ENCODE data around the gene AGFG1. TPM values are rescaled to one million over a fixed set of nuclear protein-coding genes. Genes with fewer than 3 reads are reported as not detected.

Gene AGFG1
- total RNA-seq, 1 donor from 2014 or later = 75.1 TPM

DNA sequence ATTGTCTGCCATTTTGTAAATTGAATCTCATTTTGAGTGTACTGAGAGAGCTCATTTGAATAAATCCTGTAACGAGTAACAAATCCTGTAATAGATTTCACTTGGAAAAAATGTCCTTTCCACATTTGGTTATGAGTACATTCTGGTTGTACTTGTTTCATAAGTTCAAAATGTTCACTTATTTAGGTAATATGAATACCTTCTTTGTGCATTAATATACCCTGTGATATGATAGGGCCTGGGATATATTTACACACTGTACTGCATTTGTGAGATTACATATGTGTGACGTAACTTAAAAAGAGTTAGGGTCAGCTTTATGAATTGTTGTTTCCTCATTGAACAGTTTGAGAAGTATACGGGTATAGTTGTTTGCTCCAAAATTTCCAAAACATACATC, 16.1 kb downstream of the AGFG1 start:
- H3K27me3 ChIP-seq (ENCODE audit: control insufficient read depth, insufficient read depth, low read length) = no peaks in the 10 kb centered on the region
- DNase-seq (ENCODE audit: low read depth) = no peak
- no peaks in the 10 kb centered on the region for H3K36me3 ChIP-seq (ENCODE audit: control insufficient read depth, insufficient read depth, low read length)
- TF ChIP-seq, protein P1, sequence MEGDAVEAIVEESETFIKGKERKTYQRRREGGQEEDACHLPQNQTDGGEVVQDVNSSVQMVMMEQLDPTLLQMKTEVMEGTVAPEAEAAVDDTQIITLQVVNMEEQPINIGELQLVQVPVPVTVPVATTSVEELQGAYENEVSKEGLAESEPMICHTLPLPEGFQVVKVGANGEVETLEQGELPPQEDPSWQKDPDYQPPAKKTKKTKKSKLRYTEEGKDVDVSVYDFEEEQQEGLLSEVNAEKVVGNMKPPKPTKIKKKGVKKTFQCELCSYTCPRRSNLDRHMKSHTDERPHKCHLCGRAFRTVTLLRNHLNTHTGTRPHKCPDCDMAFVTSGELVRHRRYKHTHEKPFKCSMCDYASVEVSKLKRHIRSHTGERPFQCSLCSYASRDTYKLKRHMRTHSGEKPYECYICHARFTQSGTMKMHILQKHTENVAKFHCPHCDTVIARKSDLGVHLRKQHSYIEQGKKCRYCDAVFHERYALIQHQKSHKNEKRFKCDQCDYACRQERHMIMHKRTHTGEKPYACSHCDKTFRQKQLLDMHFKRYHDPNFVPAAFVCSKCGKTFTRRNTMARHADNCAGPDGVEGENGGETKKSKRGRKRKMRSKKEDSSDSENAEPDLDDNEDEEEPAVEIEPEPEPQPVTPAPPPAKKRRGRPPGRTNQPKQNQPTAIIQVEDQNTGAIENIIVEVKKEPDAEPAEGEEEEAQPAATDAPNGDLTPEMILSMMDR (IDR thresholded peaks at IDR 0.05; ENCODE audit: insufficient read depth, low read length, poor library complexity, severe bottlenecking) = no peak
- no peak overlapping the region for H3K4me3 ChIP-seq (ENCODE audit: low read depth, low read length)

DNA sequence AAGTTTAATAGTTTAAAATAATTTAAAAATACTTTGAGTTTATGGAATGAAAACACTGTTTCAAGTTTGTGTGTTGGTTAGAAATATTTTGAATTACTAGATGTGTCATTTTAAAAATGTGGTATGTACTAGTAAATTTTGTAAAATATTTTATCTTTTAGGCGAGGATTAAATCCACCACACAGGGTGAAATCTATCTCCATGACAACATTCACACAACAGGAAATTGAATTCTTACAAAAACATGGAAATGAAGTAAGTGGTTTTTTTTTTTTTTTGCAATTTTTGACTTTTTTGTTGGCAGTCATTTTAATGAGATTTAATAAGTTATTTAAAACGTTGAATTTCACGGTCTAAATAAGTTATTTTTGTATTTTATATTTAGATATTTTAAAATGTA, 19.4 kb downstream of the AGFG1 start:
- no peaks in the 10 kb centered on the region for H3K27me3 ChIP-seq (ENCODE audit: control insufficient read depth, insufficient read depth, low read length)
- H3K36me3 ChIP-seq (ENCODE audit: control insufficient read depth, insufficient read depth, low read length) = no peaks in the 10 kb centered on the region
- no peak overlapping the region for H3K4me3 ChIP-seq (ENCODE audit: low read depth, low read length)
- no peak for DNase-seq (ENCODE audit: low read depth)
- TF ChIP-seq, protein P1 (IDR thresholded peaks at IDR 0.05; ENCODE audit: insufficient read depth, low read length, poor library complexity, severe bottlenecking) = no peak

DNA sequence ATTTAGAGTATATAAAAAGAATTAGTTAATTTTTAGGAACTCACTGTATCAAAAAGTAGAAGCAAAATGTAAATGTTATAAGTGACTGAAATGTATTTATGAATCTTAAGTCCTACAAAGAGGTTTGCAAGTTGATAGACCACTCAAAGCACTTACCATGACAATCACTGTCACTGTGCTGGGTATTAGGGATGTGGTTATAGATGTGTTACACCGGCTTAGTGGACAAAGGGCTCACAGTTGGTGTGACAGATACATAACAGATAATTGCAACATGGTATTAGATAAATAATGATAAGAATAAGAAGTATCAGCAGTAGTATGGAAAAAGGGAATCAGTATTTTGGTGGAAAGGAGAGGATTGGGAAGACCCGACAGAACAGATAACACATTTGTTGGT, 21.6 kb downstream of the AGFG1 start:
- no peaks in the 10 kb centered on the region for H3K27me3 ChIP-seq (ENCODE audit: control insufficient read depth, insufficient read depth, low read length)
- DNase-seq (ENCODE audit: low read depth) = no peak
- no peaks in the 10 kb centered on the region for H3K36me3 ChIP-seq (ENCODE audit: control insufficient read depth, insufficient read depth, low read length)
- TF ChIP-seq, protein P1 (IDR thresholded peaks at IDR 0.05; ENCODE audit: insufficient read depth, low read length, poor library complexity, severe bottlenecking) = no peak
- no peak overlapping the region for H3K4me3 ChIP-seq (ENCODE audit: low read depth, low read length)

DNA sequence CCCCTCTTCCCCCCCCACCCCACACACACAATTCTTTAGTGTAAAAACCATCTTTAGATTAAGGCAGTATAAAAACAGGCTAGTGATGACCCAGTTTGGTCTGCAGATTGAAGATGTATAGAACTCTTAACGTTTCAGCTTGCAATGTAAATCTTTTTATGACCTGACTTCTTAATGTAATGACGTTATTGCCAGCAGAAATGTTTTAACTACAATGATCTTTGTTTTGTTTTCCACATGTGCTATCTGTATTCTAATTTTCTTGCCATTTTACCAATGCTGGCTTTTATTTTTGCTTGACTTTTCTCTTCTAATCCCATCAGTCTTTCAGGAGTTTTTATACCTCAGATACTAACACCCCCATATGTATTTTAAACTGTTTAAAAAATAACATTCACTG, 25.2 kb downstream of the AGFG1 start:
- no peak overlapping the region for H3K4me3 ChIP-seq (ENCODE audit: low read depth, low read length)
- no peak for DNase-seq (ENCODE audit: low read depth)
- TF ChIP-seq, protein P1 (IDR thresholded peaks at IDR 0.05; ENCODE audit: insufficient read depth, low read length, poor library complexity, severe bottlenecking) = no peak
- no peaks in the 10 kb centered on the region for H3K27me3 ChIP-seq (ENCODE audit: control insufficient read depth, insufficient read depth, low read length)
- H3K36me3 ChIP-seq (ENCODE audit: control insufficient read depth, insufficient read depth, low read length) = no peaks in the 10 kb centered on the region

DNA sequence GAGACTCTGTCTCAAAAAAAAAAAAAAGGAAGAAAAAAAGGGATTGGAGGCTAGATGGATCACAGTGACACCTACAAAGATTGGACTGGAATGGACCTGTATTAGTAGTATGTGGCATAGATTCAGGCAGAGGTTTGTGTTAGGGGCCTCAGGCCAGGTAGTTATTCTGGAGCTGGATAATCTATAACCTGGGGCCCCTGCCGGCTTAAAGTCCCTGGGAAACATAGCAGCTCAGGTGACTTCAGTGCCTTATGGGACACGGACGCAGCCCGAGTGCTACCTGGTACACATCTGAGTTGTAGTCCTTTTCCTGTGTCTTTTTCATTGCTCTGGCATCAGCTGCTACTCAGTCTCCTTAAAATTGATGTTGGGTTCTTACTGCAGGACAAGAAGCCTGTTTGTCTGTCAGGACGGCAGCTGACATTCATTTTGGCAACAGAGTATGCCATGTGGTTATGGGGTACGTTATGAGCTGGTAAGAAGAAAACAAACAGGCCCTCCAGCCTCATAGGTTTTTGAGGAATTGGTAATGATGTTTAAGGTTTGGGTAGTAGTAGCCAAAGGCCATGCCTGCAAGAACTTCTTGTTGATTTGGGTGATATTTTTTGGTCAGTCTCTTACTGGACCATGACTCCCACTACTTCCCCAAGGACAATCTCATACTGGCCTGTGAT, 27.8 kb downstream of the AGFG1 start:
- Histone ChIP-seq H3K4me3 (ENCODE audit: low read depth, low read length) (no peak overlapping the region), H3K36me3 (ENCODE audit: control insufficient read depth, insufficient read depth, low read length) (no peaks in the 10 kb centered on the region), H3K27me3 (ENCODE audit: control insufficient read depth, insufficient read depth, low read length) (no peaks in the 10 kb centered on the region)
- no peak for DNase-seq (ENCODE audit: low read depth)
- TF ChIP-seq, protein P1 (IDR thresholded peaks at IDR 0.05; ENCODE audit: insufficient read depth, low read length, poor library complexity, severe bottlenecking) = no peak

DNA sequence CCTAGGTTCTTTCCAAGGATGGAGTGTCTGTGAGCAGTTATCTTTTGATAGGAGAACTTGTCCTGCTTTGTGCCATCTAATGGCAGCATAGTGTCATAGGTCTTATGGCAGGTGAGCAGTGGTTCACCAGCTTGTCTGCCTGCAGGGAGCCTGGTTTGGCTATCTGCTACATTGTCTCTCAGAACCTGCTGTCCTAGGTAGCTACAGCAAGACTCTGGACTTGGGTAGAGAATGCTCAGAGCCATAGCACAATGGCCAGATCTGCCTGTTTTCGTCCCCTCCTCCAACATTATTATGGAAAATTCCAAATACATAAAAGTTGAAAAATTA, 28.3 kb downstream of the AGFG1 start:
- Histone ChIP-seq H3K36me3 (ENCODE audit: control insufficient read depth, insufficient read depth, low read length) (no peaks in the 10 kb centered on the region), H3K4me3 (ENCODE audit: low read depth, low read length) (no peak overlapping the region), H3K27me3 (ENCODE audit: control insufficient read depth, insufficient read depth, low read length) (no peaks in the 10 kb centered on the region)
- DNase-seq (ENCODE audit: low read depth) = no peak
- TF ChIP-seq, protein P1 (IDR thresholded peaks at IDR 0.05; ENCODE audit: insufficient read depth, low read length, poor library complexity, severe bottlenecking) = no peak
